GM12878 (cell line): ENCODE measurements around the gene FBXW7. TPM values are rescaled to one million over a fixed set of nuclear protein-coding genes. Genes with fewer than 3 reads are reported as not detected.

Experiments
- ATAC-seq: fragments of 200-7000 bp; cut with Tn5 transposase; 3 replicates; pipeline ENCODE4 v1.9.1; 2020; ENCODE audit warnings: mild to moderate bottlenecking, moderate library complexity
- BruUV-seq: library from RNA; stranded (reverse); fragments of 400-500 nt; replicated peaks from 2 replicates; lab custom pipeline; 2021; lab: Mats Ljungman, UMichigan
- CTCF ChIA-PET: fragments of 300-600 bp; sonication (Branson Sonifier 250); formaldehyde crosslinking; extraction: SDS; loops from one replicate; lab custom pipeline; 2021; ENCODE audit warnings: inconsistent platforms; lab: Yijun Ruan, JAX
- POLR2A ChIA-PET: fragments of 350-600 bp; formaldehyde crosslinking; extraction: SDS; loops from one replicate; lab custom pipeline; 2021; ENCODE audit warnings: inconsistent platforms; lab: Charles Lee
- RAD21 ChIA-PET: fragments of 300-600 bp; sonication (Branson Sonifier 250); formaldehyde crosslinking; loops from one replicate; lab custom pipeline; 2023; ENCODE audit warnings: antibody characterized with exemption; ENCODE audit not compliant: unreplicated experiment; lab: Charles Lee
- SMC1A ChIA-PET: fragments of 300-600 bp; sonication (Branson Sonifier 250); formaldehyde crosslinking; loops from one replicate; lab custom pipeline; 2023; ENCODE audit not compliant: unreplicated experiment, uncharacterized antibody; lab: Charles Lee
- DNase-seq: peaks from one replicate; pipeline ENCODE4 v3.0.0-alpha.2; 2011; ENCODE audit warnings: low read depth, low spot score
- FAIRE-seq: peaks from 3 replicates; lab custom pipeline; 2011; peaks lifted over from hg19 to GRCh38; lab: Jason Lieb, UNC
- H2AFZ ChIP-seq: 2 replicates; pipeline ENCODE4 v1.6.0; 2011; ENCODE audit warnings: low read depth, low read length, control low read depth; ENCODE audit not compliant: control insufficient read depth
- H3K27ac ChIP-seq: 2 replicates; pipeline ENCODE4 v1.5.1; 2011; ENCODE audit warnings: control low read depth; ENCODE audit not compliant: control insufficient read depth, insufficient read depth
- H3K27me3 ChIP-seq, 2 experiments: replicated peaks in 1 of 2; 2 replicates each; pipeline versions ENCODE4 v1.6.0 to v1.6.1; 2011; ENCODE audit warnings: low read length in 1 of 2; ENCODE audit not compliant: control insufficient read depth in 2 of 2, insufficient read depth in 2 of 2
- H3K36me3 ChIP-seq, 2 experiments: 2 replicates each; pipeline ENCODE4 v1.5.1; 2011; ENCODE audit warnings: low read length in 1 of 2; ENCODE audit not compliant: control insufficient read depth in 2 of 2, insufficient read depth in 2 of 2
- H3K4me1 ChIP-seq: 2 replicates; pipeline ENCODE4 v1.6.1; 2011; ENCODE audit warnings: mild to moderate bottlenecking, low read length, moderate library complexity, mixed read lengths; ENCODE audit not compliant: control insufficient read depth, insufficient read depth
- H3K4me2 ChIP-seq: 2 replicates; pipeline ENCODE4 v1.6.0; 2011; ENCODE audit warnings: control low read depth; ENCODE audit not compliant: control insufficient read depth, insufficient read depth
- H3K4me3 ChIP-seq: fragments of 200-600 bp; sonication (generic); 2 replicates; pipeline ENCODE4 v1.5.1; 2016
- H3K79me2 ChIP-seq: 2 replicates; pipeline ENCODE4 v1.6.0; 2011; ENCODE audit warnings: low read length; ENCODE audit not compliant: control insufficient read depth, insufficient read depth
- H3K9ac ChIP-seq: 2 replicates; pipeline ENCODE4 v1.8.0; 2011; ENCODE audit warnings: low read length, control low read depth, mixed read lengths; ENCODE audit not compliant: control insufficient read depth, insufficient read depth
- H3K9me3 ChIP-seq: replicated peaks from 3 replicates; pipeline ENCODE4 v1.5.1; 2011; ENCODE audit warnings: mild to moderate bottlenecking, low read length; ENCODE audit not compliant: control insufficient read depth, insufficient read depth
- H4K20me1 ChIP-seq: 2 replicates; pipeline ENCODE4 v1.6.0; 2011; ENCODE audit not compliant: control insufficient read depth, insufficient read depth
- EED ChIP-seq: sonication (generic); IDR thresholded peaks from 2 replicates; pipeline ENCODE4 v1.6.1; 2016; ENCODE audit warnings: antibody characterized with exemption, low read depth
- ELK1 ChIP-seq: IDR thresholded peaks from 2 replicates; pipeline ENCODE4 v1.6.1; 2012; ENCODE audit warnings: low read depth, low read length, improper control_type of control experiment
- NFIC ChIP-seq: IDR thresholded peaks from 2 replicates; pipeline ENCODE4 v1.6.1; 2012; ENCODE audit warnings: low read depth, mild to moderate bottlenecking, inconsistent platforms, low read length, moderate library complexity
- NR2F1 ChIP-seq: fragments of 450-650 bp; conservative IDR thresholded peaks from 2 replicates; pipeline ENCODE4 v1.6.1; 2017; ENCODE audit warnings: mild to moderate bottlenecking
- POLR2A ChIP-seq: IDR thresholded peaks from 2 replicates; pipeline ENCODE4 v1.6.1; 2011; ENCODE audit warnings: low read depth, mild to moderate bottlenecking, low read length
- RAD21 ChIP-seq: IDR thresholded peaks from 2 replicates; pipeline ENCODE4 v1.6.1; 2011; ENCODE audit warnings: mild to moderate bottlenecking, low read depth, low read length, moderate library complexity; ENCODE audit not compliant: insufficient read depth
- SP1 ChIP-seq: IDR thresholded peaks from one replicate; pipeline ENCODE4 v1.6.1; 2011; ENCODE audit warnings: low read depth, low read length
- SPI1 ChIP-seq: IDR thresholded peaks from 2 replicates; pipeline ENCODE4 v1.6.1; 2011; ENCODE audit warnings: low read depth, mild to moderate bottlenecking, low read length, moderate library complexity, borderline replicate concordance; ENCODE audit not compliant: insufficient read depth
- SUZ12 ChIP-seq: fragments of 200-600 bp; sonication (generic); IDR thresholded peaks from one replicate; pipeline ENCODE4 v1.6.1; 2018; ENCODE audit warnings: antibody characterized with exemption, mild to moderate bottlenecking; ENCODE audit not compliant: unreplicated experiment
- WGBS: methylation state at CpG from one replicate; pipeline ENCODE4 v1.1.6; 2016; ENCODE audit warnings: low lambda C conversion rate; ENCODE audit not compliant: insufficient replicate concordance, insufficient coverage; ENCODE audit errors: missing lambda C conversion rate; 5-methylcytosine and 5-hydroxymethylcytosine counted together
- in situ Hi-C: fragments of 300-500 bp; cut with MboI; formaldehyde crosslinking; loops from 9 replicates; pipeline ENCODE4 v1.14.3; 2018; ENCODE audit warnings: mixed read lengths
- intact Hi-C: fragments of 100-400 bp; cut with micrococcal nuclease; formaldehyde crosslinking; loops from one replicate; pipeline ENCODE4 v1.14.2; 2022; ENCODE audit not compliant: unreplicated experiment
- polyA plus RNA-seq, 11 experiments: library from polyadenylated mRNA; depleted of rRNA in 4 of 11; unstranded in 6 of 11; stranded (reverse) in 5 of 11; fragments of >200 nt; fragmentation: Nextera tagmentation in 4 of 11; fragmentation: Illumina TruSeq in 1 of 11; extraction: Ambion mirVana in 4 of 11; extraction: Trizol in 1 of 11; gene quantifications; 1 replicate in 1 of 11; 2 replicates in 10 of 11; pipeline versions ENCODE4 v1.2.1 to v1.2.3, GENCODE V29; 2011 to 2016; ENCODE audit warnings: inconsistent platforms in 2 of 11, missing spikeins in 2 of 11, low read depth in 1 of 11
- total RNA-seq, 4 experiments: library from RNA; depleted of rRNA in 3 of 4; stranded (reverse); fragments of >200 nt in 3 of 4; fragmentation: Illumina TruSeq in 1 of 4; extraction: Trizol in 1 of 4; gene quantifications; 2 replicates each; pipeline versions ENCODE4 v1.2.1 to v1.2.3, GENCODE V29; 2013 to 2021
- TF ChIP-seq, protein P1 (sequence below): fragments of 450-650 bp; formaldehyde crosslinking; IDR thresholded peaks from 2 replicates; pipeline ENCODE4 v1.4.0; 2020; ENCODE audit warnings: mild to moderate bottlenecking, moderate library complexity
- TF ChIP-seq, protein P2 (sequence below): IDR thresholded peaks from 2 replicates; pipeline ENCODE4 v1.6.1; 2011; ENCODE audit warnings: borderline replicate concordance, low read depth, mild to moderate bottlenecking, moderate library complexity, low read length; ENCODE audit not compliant: insufficient read depth, poor library complexity, severe bottlenecking

Gene FBXW7
- total and polyA plus RNA-seq, 10 of the 15 experiments (the other 5 are each of a cell fraction or from before 2014, with no cell fraction given), result 35.8 to 118 (median 47.2) TPM

DNA sequence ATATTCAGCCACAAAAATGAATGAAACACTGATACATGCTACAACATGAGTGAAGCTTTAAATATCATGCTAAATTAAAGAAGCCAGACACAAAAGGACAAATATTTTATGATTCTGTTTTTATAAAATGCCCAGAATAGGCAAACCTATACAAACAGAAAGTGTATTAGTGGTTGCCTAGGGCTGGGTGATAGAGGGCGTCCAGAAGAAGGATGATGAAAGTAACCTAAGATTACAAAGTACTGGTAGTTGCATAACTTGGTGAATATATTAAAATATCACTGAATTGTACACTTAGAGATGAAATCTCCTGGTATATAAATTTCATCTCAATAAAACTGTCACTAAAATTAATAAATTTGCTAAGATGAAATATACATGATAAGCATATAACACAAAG lies 67.5 kb downstream of the FBXW7 start:
- Histone ChIP-seq H3K4me1 (peaks cover 11% of the 10 kb centered on the region), H3K36me3 (peaks cover 0 to 7% of the 10 kb centered on the region in 2 experiments; a peak in 3 of 4 replicates), H4K20me1 (no peaks in the 10 kb centered on the region), H2AFZ (no peak overlapping the region), H3K4me2 (no peak overlapping the region), H3K4me3 (no peak overlapping the region), H3K9ac (no peak overlapping the region), H3K27ac (no peak overlapping the region), H3K27me3 (no peaks in the 10 kb centered on the region), H3K9me3 (peaks cover 7% of the 10 kb centered on the region; the same call in 2 of the 3 replicates), H3K79me2 (peaks cover 45% of the 10 kb centered on the region)
- intact Hi-C loops, result no loop called here
- TF ChIP-seq ELK1 (no peak), EED (no peak), SP1 (no peak)
- ChIA-PET POLR2A (interaction anchor here (0.6 kb wide), 1 partner anchor 17 kb away, joined by 3 read pairs; no protein-coding TSS in a partner anchor), CTCF (no interaction called here), SMC1A (no interaction called here), RAD21 (no interaction called here)
- in situ Hi-C loops, result no loop called here
- ATAC-seq, result no peak
- FAIRE-seq, result no peak
- no peak for DNase-seq
- BruUV-seq, result no TSS peak
- 94% methylated on average over 1 of the region's 1 CpG for WGBS

DNA sequence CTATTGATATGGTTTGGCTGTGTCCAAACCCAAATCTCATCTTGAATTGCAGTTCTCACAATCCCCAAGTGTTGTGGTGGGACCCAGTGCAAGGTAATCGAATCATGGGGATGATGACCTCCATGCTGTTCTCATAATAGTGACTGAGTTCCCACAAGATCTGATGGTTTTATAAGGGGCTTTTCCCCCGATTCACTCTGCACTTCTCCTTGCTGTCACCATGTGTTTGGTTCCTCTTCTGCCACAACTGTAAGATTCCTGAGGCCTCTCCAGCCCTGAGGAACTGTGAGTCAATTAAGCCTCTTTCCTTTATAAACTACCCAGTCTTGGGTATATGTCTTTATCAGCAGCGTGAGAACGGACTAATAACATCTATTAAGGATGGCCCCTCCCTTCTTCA lies 68.8 kb downstream of the FBXW7 start:
- ChIA-PET RAD21 (no interaction called here), SMC1A (interaction anchor here (0.9 kb wide), 1 partner anchor 17 kb away, joined by 4 read pairs; no protein-coding TSS in a partner anchor), POLR2A (no interaction called here), CTCF (no interaction called here)
- no peak overlapping the region for H3K9ac ChIP-seq
- no peak for DNase-seq
- no peaks in the 10 kb centered on the region for H4K20me1 ChIP-seq
- H3K9me3 ChIP-seq, result peaks cover 5% of the 10 kb centered on the region; the same call in 2 of the 3 replicates
- in situ Hi-C loops, result no loop called here
- FAIRE-seq, result no peak
- H3K4me1 ChIP-seq, result peaks cover 24% of the 10 kb centered on the region
- 84% methylated on average over 4 of the region's 4 CpGs for WGBS
- H3K4me2 ChIP-seq, result no peak overlapping the region
- intact Hi-C loops, result no loop called here
- ATAC-seq, result no peak
- no TSS peak for BruUV-seq
- no peak overlapping the region for H2AFZ ChIP-seq
- peaks cover 0 to 7% of the 10 kb centered on the region in 2 experiments; a peak in 2 of 4 replicates for H3K36me3 ChIP-seq
- no peaks in the 10 kb centered on the region for H3K27me3 ChIP-seq
- H3K79me2 ChIP-seq, result peaks cover 46% of the 10 kb centered on the region
- no peak overlapping the region for H3K4me3 ChIP-seq
- H3K27ac ChIP-seq, result no peak overlapping the region
- no peak for TF ChIP-seq NFIC
- TF ChIP-seq SUZ12, result no peak
- TF ChIP-seq, protein P1, sequence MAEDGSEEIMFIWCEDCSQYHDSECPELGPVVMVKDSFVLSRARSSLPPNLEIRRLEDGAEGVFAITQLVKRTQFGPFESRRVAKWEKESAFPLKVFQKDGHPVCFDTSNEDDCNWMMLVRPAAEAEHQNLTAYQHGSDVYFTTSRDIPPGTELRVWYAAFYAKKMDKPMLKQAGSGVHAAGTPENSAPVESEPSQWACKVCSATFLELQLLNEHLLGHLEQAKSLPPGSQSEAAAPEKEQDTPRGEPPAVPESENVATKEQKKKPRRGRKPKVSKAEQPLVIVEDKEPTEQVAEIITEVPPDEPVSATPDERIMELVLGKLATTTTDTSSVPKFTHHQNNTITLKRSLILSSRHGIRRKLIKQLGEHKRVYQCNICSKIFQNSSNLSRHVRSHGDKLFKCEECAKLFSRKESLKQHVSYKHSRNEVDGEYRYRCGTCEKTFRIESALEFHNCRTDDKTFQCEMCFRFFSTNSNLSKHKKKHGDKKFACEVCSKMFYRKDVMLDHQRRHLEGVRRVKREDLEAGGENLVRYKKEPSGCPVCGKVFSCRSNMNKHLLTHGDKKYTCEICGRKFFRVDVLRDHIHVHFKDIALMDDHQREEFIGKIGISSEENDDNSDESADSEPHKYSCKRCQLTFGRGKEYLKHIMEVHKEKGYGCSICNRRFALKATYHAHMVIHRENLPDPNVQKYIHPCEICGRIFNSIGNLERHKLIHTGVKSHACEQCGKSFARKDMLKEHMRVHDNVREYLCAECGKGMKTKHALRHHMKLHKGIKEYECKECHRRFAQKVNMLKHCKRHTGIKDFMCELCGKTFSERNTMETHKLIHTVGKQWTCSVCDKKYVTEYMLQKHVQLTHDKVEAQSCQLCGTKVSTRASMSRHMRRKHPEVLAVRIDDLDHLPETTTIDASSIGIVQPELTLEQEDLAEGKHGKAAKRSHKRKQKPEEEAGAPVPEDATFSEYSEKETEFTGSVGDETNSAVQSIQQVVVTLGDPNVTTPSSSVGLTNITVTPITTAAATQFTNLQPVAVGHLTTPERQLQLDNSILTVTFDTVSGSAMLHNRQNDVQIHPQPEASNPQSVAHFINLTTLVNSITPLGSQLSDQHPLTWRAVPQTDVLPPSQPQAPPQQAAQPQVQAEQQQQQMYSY (CRISPR knock-in tag), result no peak
- TF ChIP-seq, protein P2, sequence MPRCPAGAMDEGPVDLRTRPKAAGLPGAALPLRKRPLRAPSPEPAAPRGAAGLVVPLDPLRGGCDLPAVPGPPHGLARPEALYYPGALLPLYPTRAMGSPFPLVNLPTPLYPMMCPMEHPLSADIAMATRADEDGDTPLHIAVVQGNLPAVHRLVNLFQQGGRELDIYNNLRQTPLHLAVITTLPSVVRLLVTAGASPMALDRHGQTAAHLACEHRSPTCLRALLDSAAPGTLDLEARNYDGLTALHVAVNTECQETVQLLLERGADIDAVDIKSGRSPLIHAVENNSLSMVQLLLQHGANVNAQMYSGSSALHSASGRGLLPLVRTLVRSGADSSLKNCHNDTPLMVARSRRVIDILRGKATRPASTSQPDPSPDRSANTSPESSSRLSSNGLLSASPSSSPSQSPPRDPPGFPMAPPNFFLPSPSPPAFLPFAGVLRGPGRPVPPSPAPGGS, result no peak
- TF ChIP-seq POLR2A, result no peak
- no peak for TF ChIP-seq SPI1
- no peak for TF ChIP-seq RAD21
- no peak for TF ChIP-seq NR2F1
